ENCODE results near the gene KNDC1.

- TF ChIP-seq CTCF (IDR thresholded peaks at IDR 0.05; ENCODE audit: extremely low read depth in 1 of 2, insufficient read depth in 1 of 2, low read depth in 1 of 2, low read length in 2 of 2) (no peak), POLR2A (IDR thresholded peaks at IDR 0.05; ENCODE audit: low read depth, low read length) (no peak), EZH2 (IDR thresholded peaks at IDR 0.05; ENCODE audit: borderline replicate concordance, low read depth, low read length, severe bottlenecking) (no peak)
Measured at GRCh38 chr10:133252223-133252552, 92.2 kb downstream of the KNDC1 start.
